Activated gamma-delta T cell treated with anti-CD3 and anti-CD28 coated beads, Interleukin-2, amount 50 U/mL, for 16 hours (primary cell): ENCODE measurements around the gene SVOPL.

Experiments
- DNase-seq: peaks from one replicate; pipeline ENCODE4 v3.0.0-alpha.2; 2020; ENCODE audit warnings: low read depth

Gene SVOPL

GRCh38 chr7:138603549-138604318, 97.4 kb downstream of the SVOPL start:
- no peak for DNase-seq

- DNase-seq = no peak
Observed at GRCh38 chr7:138602451-138602850, 98.7 kb downstream of the SVOPL start.

GRCh38 chr7:138595454-138595853, 105.7 kb downstream of the SVOPL start:
- DNase-seq = no peak

- no peak for DNase-seq
Observed at GRCh38 chr7:138590154-138590553, 111.0 kb downstream of the SVOPL start.

GRCh38 chr7:138588986-138589385, 112.2 kb downstream of the SVOPL start:
- no peak for DNase-seq

- DNase-seq = no peak
Observed at GRCh38 chr7:138587485-138587884, 113.7 kb downstream of the SVOPL start.

GRCh38 chr7:138585283-138585993, 115.7 kb downstream of the SVOPL start:
- no peak for DNase-seq

GRCh38 chr7:138584696-138585095, 116.5 kb downstream of the SVOPL start:
- no peak for DNase-seq

GRCh38 chr7:138584283-138584682, 116.9 kb downstream of the SVOPL start:
- no peak for DNase-seq

- no peak for DNase-seq
Observed at GRCh38 chr7:138581065-138581464, 120.1 kb downstream of the SVOPL start.

GRCh38 chr7:138579671-138580070, 121.5 kb downstream of the SVOPL start:
- DNase-seq = no peak

GRCh38 chr7:138579136-138579535, 122.0 kb downstream of the SVOPL start:
- DNase-seq = no peak

GRCh38 chr7:138575897-138576428, 125.2 kb downstream of the SVOPL start:
- no peak for DNase-seq

- no peak for DNase-seq
Observed at GRCh38 chr7:138573741-138574140, 127.4 kb downstream of the SVOPL start.

- no peak for DNase-seq
Observed at GRCh38 chr7:138570715-138571114, 130.4 kb downstream of the SVOPL start.

GRCh38 chr7:138569418-138569817, 131.7 kb downstream of the SVOPL start:
- no peak for DNase-seq

GRCh38 chr7:138568655-138569054, 132.5 kb downstream of the SVOPL start:
- no peak for DNase-seq

GRCh38 chr7:138565451-138566114, 135.6 kb downstream of the SVOPL start:
- no peak for DNase-seq

GRCh38 chr7:138565071-138565450, 136.1 kb downstream of the SVOPL start:
- DNase-seq = no peak

- DNase-seq = no peak
Observed at GRCh38 chr7:138564365-138564764, 136.8 kb downstream of the SVOPL start.

GRCh38 chr7:138563808-138564207, 137.4 kb downstream of the SVOPL start:
- DNase-seq = no peak

GRCh38 chr7:138559448-138559847, 141.7 kb downstream of the SVOPL start:
- no peak for DNase-seq
